Stimulated activated naive CD8-positive, alpha-beta T cell treated with anti-CD3 and anti-CD28 coated beads, Interleukin-15, amount 100 ng/mL, for 72 hours (primary cell): ENCODE results near the gene CLCNKB.
"Not testable (repeated sequence)": the region's sequence is repeated elsewhere in the genome, so short reads cannot be mapped to it uniquely, and the experiment has no call there.

Experiments
- ATAC-seq: fragments of 150-1000 bp; cut with Tn5 transposase; 2 replicates; pipeline ENCODE4 v1.10.0; 2021; ENCODE audit warnings: mild to moderate bottlenecking, moderate library complexity
- DNase-seq, 2 donors: peaks; one replicate each; pipeline ENCODE4 v3.0.0; 2021 to 2022
- H3K27ac Mint-ChIP-seq, 2 donors: one replicate each; pipeline ENCODE4 v1.8.0; 2022; ENCODE audit warnings: mild to moderate bottlenecking in 2 of 2, mixed read lengths in 2 of 2, moderate library complexity in 2 of 2
- H3K27me3 Mint-ChIP-seq: one replicate; pipeline ENCODE4 v1.8.0; 2022; ENCODE audit warnings: mixed read lengths
- H3K4me1 Mint-ChIP-seq: one replicate; pipeline ENCODE4 v1.8.0; 2022; ENCODE audit warnings: mild to moderate bottlenecking, mixed read lengths
- H3K4me3 Mint-ChIP-seq, 2 donors: one replicate each; pipeline ENCODE4 v1.8.0; 2022; ENCODE audit warnings: mild to moderate bottlenecking in 2 of 2, mixed read lengths in 2 of 2, moderate library complexity in 1 of 2
- H3K9me3 Mint-ChIP-seq, 2 donors: one replicate each; pipeline ENCODE4 v1.8.0; 2022; ENCODE audit warnings: mixed read lengths in 2 of 2

CLCNKB gene

GRCh38 chr1:16020325-16020724 lies 23.3 kb upstream of the CLCNKB start:
- ATAC-seq, result no peak

GRCh38 chr1:16020878-16021277 lies 22.7 kb upstream of the CLCNKB start:
- ATAC-seq, H3K27ac Mint-ChIP-seq, H3K4me1 Mint-ChIP-seq: not testable (repeated sequence)

More at GRCh38 chr1:16020325-16020724, 23.3 kb upstream of the CLCNKB start:
- DNase-seq, result no peak
- Mint-ChIP-seq H3K9me3 (no peaks in the 10 kb centered on the region), H3K27ac (no peak overlapping the region), H3K27me3 (peaks cover 8% of the 10 kb centered on the region), H3K4me3 (no peak overlapping the region), H3K4me1 (peaks cover 8% of the 10 kb centered on the region)

GRCh38 chr1:16021681-16022080 lies 21.9 kb upstream of the CLCNKB start, which contains the start of gene CLCNKA:
CLCNKA (plus strand) TSS chr1:16022036; CDS start chr1:16022620, 584 bp downstream.
- DNase-seq, result no peak
- no peak for ATAC-seq
- Mint-ChIP-seq H3K4me1 (peaks cover under 1% of the 10 kb centered on the region), H3K27me3 (peaks cover 8% of the 10 kb centered on the region), H3K9me3 (no peaks in the 10 kb centered on the region), H3K27ac (peak within 1 kb of the TSS; percentile 28 to 42), H3K4me3 (no peak within 1 kb of the TSS)

More at GRCh38 chr1:16020878-16021277, 22.7 kb upstream of the CLCNKB start:
- not testable (repeated sequence) for H3K4me3 Mint-ChIP-seq, DNase-seq, H3K27me3 Mint-ChIP-seq, H3K9me3 Mint-ChIP-seq

GRCh38 chr1:16022393-16022792 lies 21.2 kb upstream of the CLCNKB start:
- H3K9me3 Mint-ChIP-seq, result no peaks in the 10 kb centered on the region
- H3K4me3 Mint-ChIP-seq, result no peak overlapping the region
- peaks cover 14% of the 10 kb centered on the region for H3K27me3 Mint-ChIP-seq
- no peak overlapping the region for H3K27ac Mint-ChIP-seq
- H3K4me1 Mint-ChIP-seq, result peaks cover 8% of the 10 kb centered on the region
- ATAC-seq (no peak), DNase-seq (no peak)

- Mint-ChIP-seq H3K4me1 (peaks cover 14% of the 10 kb centered on the region), H3K4me3 (no peak overlapping the region), H3K9me3 (no peaks in the 10 kb centered on the region), H3K27me3 (peaks cover 22% of the 10 kb centered on the region), H3K27ac (no peak overlapping the region)
- DNase-seq (no peak), ATAC-seq (no peak)
Observed at GRCh38 chr1:16023050-16023653, 20.4 kb upstream of the CLCNKB start.

- ATAC-seq, DNase-seq, H3K27ac Mint-ChIP-seq, H3K4me3 Mint-ChIP-seq, H3K9me3 Mint-ChIP-seq: not testable (repeated sequence)
- H3K27me3 Mint-ChIP-seq, result peaks cover 46% of the 10 kb centered on the region
- H3K4me1 Mint-ChIP-seq, result peaks cover 21% of the 10 kb centered on the region
Observed at GRCh38 chr1:16026302-16026701, 17.3 kb upstream of the CLCNKB start.

GRCh38 chr1:16026723-16027484 lies 16.7 kb upstream of the CLCNKB start:
- peaks cover 40% of the 10 kb centered on the region for H3K27me3 Mint-ChIP-seq
- H3K9me3 Mint-ChIP-seq, result no peaks in the 10 kb centered on the region
- H3K4me1 Mint-ChIP-seq, result peaks cover 21% of the 10 kb centered on the region
- H3K4me3 Mint-ChIP-seq, result peak overlapping the region; percentile 12 to 68
- peak; percentile 26 for ATAC-seq
- no peak overlapping the region for H3K27ac Mint-ChIP-seq
- DNase-seq, result no peak

- H3K4me3 Mint-ChIP-seq, result no peak overlapping the region
- ATAC-seq, result no peak
- peak overlapping the region in 1 of 2 donors; percentile 48 for H3K27ac Mint-ChIP-seq
- H3K9me3 Mint-ChIP-seq, result no peaks in the 10 kb centered on the region
- peaks cover 27% of the 10 kb centered on the region for H3K4me1 Mint-ChIP-seq
- H3K27me3 Mint-ChIP-seq, result peaks cover 47% of the 10 kb centered on the region
- no peak for DNase-seq
Observed at GRCh38 chr1:16028237-16029002, 15.2 kb upstream of the CLCNKB start.

- not testable (repeated sequence) for H3K27ac Mint-ChIP-seq, DNase-seq, ATAC-seq, H3K9me3 Mint-ChIP-seq, H3K4me3 Mint-ChIP-seq
- H3K27me3 Mint-ChIP-seq, result peaks cover 47% of the 10 kb centered on the region
- peaks cover 27% of the 10 kb centered on the region for H3K4me1 Mint-ChIP-seq
Observed at GRCh38 chr1:16029003-16029268, 14.6 kb upstream of the CLCNKB start.

- Mint-ChIP-seq H3K4me1 (peaks cover 27% of the 10 kb centered on the region), H3K27ac (no peak overlapping the region), H3K4me3 (no peak overlapping the region), H3K27me3 (peaks cover 47% of the 10 kb centered on the region), H3K9me3 (no peaks in the 10 kb centered on the region)
- no peak for DNase-seq
- no peak for ATAC-seq
Observed at GRCh38 chr1:16029288-16029687, 14.3 kb upstream of the CLCNKB start.

GRCh38 chr1:16031551-16031950 lies 12.0 kb upstream of the CLCNKB start:
- no peaks in the 10 kb centered on the region for H3K9me3 Mint-ChIP-seq
- DNase-seq, result no peak
- H3K27me3 Mint-ChIP-seq, result peaks cover 47% of the 10 kb centered on the region
- no peak overlapping the region for H3K4me3 Mint-ChIP-seq
- no peak for ATAC-seq
- no peak overlapping the region for H3K27ac Mint-ChIP-seq
- H3K4me1 Mint-ChIP-seq, result peaks cover 27% of the 10 kb centered on the region

GRCh38 chr1:16032388-16033102 lies 11.0 kb upstream of the CLCNKB start:
- Mint-ChIP-seq H3K9me3 (no peaks in the 10 kb centered on the region), H3K4me1 (peaks cover 18% of the 10 kb centered on the region), H3K4me3 (no peak overlapping the region), H3K27me3 (peaks cover 39% of the 10 kb centered on the region), H3K27ac (peak overlapping the region in 1 of 2 donors; percentile 59)
- ATAC-seq (peak; percentile 76), DNase-seq (peak; percentile 71 to 77)

GRCh38 chr1:16033103-16033632 lies 10.4 kb upstream of the CLCNKB start:
- peaks cover 13% of the 10 kb centered on the region for H3K4me1 Mint-ChIP-seq
- not testable (repeated sequence) for DNase-seq, ATAC-seq, H3K9me3 Mint-ChIP-seq, H3K4me3 Mint-ChIP-seq
- peaks cover 33% of the 10 kb centered on the region for H3K27me3 Mint-ChIP-seq
- H3K27ac Mint-ChIP-seq, result peak overlapping the region in 1 of 2 donors; percentile 59

GRCh38 chr1:16036461-16036860 lies 7.1 kb upstream of the CLCNKB start:
- not testable (repeated sequence) for H3K27me3 Mint-ChIP-seq, H3K9me3 Mint-ChIP-seq, H3K27ac Mint-ChIP-seq, DNase-seq, H3K4me1 Mint-ChIP-seq, ATAC-seq, H3K4me3 Mint-ChIP-seq

GRCh38 chr1:16038620-16038912 lies 5.0 kb upstream of the CLCNKB start:
- no peak for ATAC-seq
- no peak overlapping the region for H3K27ac Mint-ChIP-seq
- no peak overlapping the region for H3K4me3 Mint-ChIP-seq
- no peaks in the 10 kb centered on the region for H3K27me3 Mint-ChIP-seq
- H3K4me1 Mint-ChIP-seq, result no peaks in the 10 kb centered on the region
- H3K9me3 Mint-ChIP-seq, result no peaks in the 10 kb centered on the region
- DNase-seq, result no peak
